HepG2 (cell line): ENCODE measurements around the gene B3GNT9. TPM values are rescaled to one million over a fixed set of nuclear protein-coding genes. Genes with fewer than 3 reads are reported as not detected.
A peak's percentile ranks its signal among the peaks of the same experiment; 100 is the strongest.

Experiments
- EEA1 ChIP-seq: sonication (generic); formaldehyde crosslinking; IDR thresholded peaks from 2 replicates; pipeline ENCODE4 v1.5.1; 2020; ENCODE audit warnings: mild to moderate bottlenecking, missing genetic modification reagents, borderline replicate concordance
- HMG20B ChIP-seq: conservative IDR thresholded peaks from 2 replicates; pipeline ENCODE4 v1.6.1; 2016; ENCODE audit warnings: missing genetic modification reagents, missing compliant biosample characterization
- HNRNPH1 ChIP-seq: fragments of 200-400 bp; formaldehyde crosslinking; optimal IDR thresholded peaks from 2 replicates; pipeline ENCODE3; 2017; ENCODE audit warnings: mild to moderate bottlenecking, low read depth, low read length
- KAT8 ChIP-seq: IDR thresholded peaks from 2 replicates; pipeline ENCODE4 v1.6.1; 2016; ENCODE audit warnings: missing genetic modification reagents, missing compliant biosample characterization
- KDM2A ChIP-seq: sonication (generic); formaldehyde crosslinking; IDR thresholded peaks from 2 replicates; pipeline ENCODE4 v1.4.0; 2020; ENCODE audit warnings: low read depth, missing genetic modification reagents, borderline replicate concordance
- MEF2D ChIP-seq: sonication (generic); formaldehyde crosslinking; IDR thresholded peaks from 2 replicates; pipeline ENCODE4 v1.5.1; 2020; ENCODE audit warnings: mild to moderate bottlenecking, missing genetic modification reagents
- MTA1 ChIP-seq: sonication (generic); formaldehyde crosslinking; IDR thresholded peaks from 2 replicates; pipeline ENCODE4 v1.4.0; 2020; ENCODE audit warnings: missing genetic modification reagents, mild to moderate bottlenecking, borderline replicate concordance
- SALL1 ChIP-seq: sonication (generic); formaldehyde crosslinking; IDR thresholded peaks from 2 replicates; pipeline ENCODE4 v1.8.0; 2022; ENCODE audit warnings: mild to moderate bottlenecking, missing genetic modification reagents
- ZNF205 ChIP-seq: IDR thresholded peaks from 2 replicates; pipeline ENCODE4 v1.6.1; 2018; ENCODE audit warnings: missing biosample characterization, missing genetic modification reagents
- ZNF282 ChIP-seq: fragments of 450-650 bp; IDR thresholded peaks from 2 replicates; pipeline ENCODE4 v1.6.1; 2018; ENCODE audit not compliant: partially characterized antibody
- ZNF431 ChIP-seq: sonication (generic); formaldehyde crosslinking; IDR thresholded peaks from 2 replicates; pipeline ENCODE4 v1.9.0; 2022; ENCODE audit warnings: missing genetic modification reagents, low read depth, mild to moderate bottlenecking, borderline replicate concordance
- ZNF562 ChIP-seq: sonication (generic); formaldehyde crosslinking; IDR thresholded peaks from 2 replicates; pipeline ENCODE4 v1.8.0; 2022; ENCODE audit warnings: missing genetic modification reagents, borderline replicate concordance
- polyA plus RNA-seq, 8 experiments: library from polyadenylated mRNA; depleted of rRNA in 3 of 8; stranded (reverse) in 7 of 8; unstranded in 1 of 8; fragments of >200 nt; fragmentation: Illumina TruSeq in 4 of 8; extraction: Trizol in 4 of 8; gene quantifications; 2 replicates each; pipeline versions ENCODE4 v1.2.1 to v1.2.3, GENCODE V29; 2011 to 2016; ENCODE audit warnings: low read depth in 4 of 8, missing spikeins in 1 of 8, mixed read lengths in 1 of 8; ENCODE audit not compliant: insufficient read depth in 1 of 8
- total RNA-seq, 5 experiments: library from RNA; depleted of rRNA; stranded (reverse); fragments of >200 nt; fragmentation: Illumina TruSeq; extraction: Trizol; gene quantifications; 2 replicates each; pipeline ENCODE4 v1.2.3, GENCODE V29; 2016; ENCODE audit warnings: low read depth in 1 of 5
- TF ChIP-seq, protein P1 (sequence below): sonication (generic); formaldehyde crosslinking; IDR thresholded peaks from 2 replicates; pipeline ENCODE4 v1.8.1; 2023; ENCODE audit warnings: mild to moderate bottlenecking, missing genetic modification reagents, borderline replicate concordance
- TF ChIP-seq, protein P2 (sequence below): sonication (generic); formaldehyde crosslinking; IDR thresholded peaks from 2 replicates; pipeline ENCODE4 v1.5.1; 2020; ENCODE audit warnings: missing genetic modification reagents, mild to moderate bottlenecking, borderline replicate concordance
- TF ChIP-seq, protein P3 (sequence below): sonication (generic); formaldehyde crosslinking; IDR thresholded peaks from 2 replicates; pipeline ENCODE4 v1.4.0; 2020; ENCODE audit warnings: missing genetic modification reagents
- TF ChIP-seq, protein P4 (sequence below): IDR thresholded peaks from 2 replicates; pipeline ENCODE4 v1.6.1; 2016
- TF ChIP-seq, protein P5 (sequence below): IDR thresholded peaks from 2 replicates; pipeline ENCODE4 v1.6.1; 2016; ENCODE audit warnings: missing compliant biosample characterization, missing genetic modification reagents, borderline replicate concordance
- TF ChIP-seq, protein P6 (sequence below): sonication (generic); formaldehyde crosslinking; IDR thresholded peaks from 2 replicates; pipeline ENCODE4 v1.4.0; 2020; ENCODE audit warnings: mild to moderate bottlenecking, missing genetic modification reagents, borderline replicate concordance

B3GNT9 gene
- total and polyA plus RNA-seq, 2 of the 13 experiments (the other 11 are each of a cell fraction or from before 2014, with no cell fraction given) = 1.5 to 3.1 TPM

DNA sequence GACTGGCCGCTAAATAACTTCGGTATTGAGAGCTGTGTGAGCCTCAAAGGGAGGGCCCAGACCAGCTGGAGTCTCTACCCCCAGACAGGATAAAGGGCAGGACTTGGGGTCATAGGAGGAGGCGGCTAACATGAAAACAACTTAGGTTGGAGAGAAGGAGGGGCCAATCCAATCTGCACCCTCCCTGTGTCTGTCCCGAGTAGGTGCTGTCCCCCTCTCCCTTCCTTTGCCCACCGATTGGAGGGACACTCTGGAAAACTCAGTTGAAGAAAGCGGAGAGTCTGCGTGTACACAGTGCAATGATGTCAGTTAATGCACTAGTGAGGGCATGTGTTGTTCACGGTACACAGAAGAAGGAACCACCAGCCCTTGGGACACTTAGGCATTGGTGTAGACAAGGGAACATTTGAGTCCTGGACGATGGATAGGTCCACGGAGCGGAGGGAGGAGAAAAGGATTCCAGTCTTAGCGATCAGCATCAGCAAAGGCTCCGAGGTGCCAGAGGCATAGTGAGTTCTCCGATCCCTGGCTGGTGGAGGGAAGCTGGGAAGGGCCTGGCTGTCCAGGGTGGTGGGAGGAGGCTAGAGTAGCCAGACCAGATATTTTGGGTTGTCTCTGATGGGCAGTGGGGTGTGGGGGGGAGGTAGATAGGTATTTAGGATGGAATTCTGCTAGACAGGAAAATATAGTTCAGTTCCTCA lies 20.3 kb upstream of the B3GNT9 start (continued):
- TF ChIP-seq EEA1 (CRISPR knock-in tag) (no peak), MTA1 (no peak; the same call in 1 of the 2 replicates), KAT8 (CRISPR knock-in tag) (no peak), HNRNPH1 (no peak), ZNF562 (CRISPR knock-in tag) (no peak), ZNF205 (peak; percentile 35; the same call in 1 of the 2 replicates), ZNF431 (CRISPR knock-in tag) (0 out of 2 replicates have a peak, but pooled peaks have one; percentile 39), KDM2A (CRISPR knock-in tag) (no peak), MEF2D (CRISPR knock-in tag) (0 out of 2 replicates have a peak, but pooled peaks have one; percentile 41), SALL1 (peak; percentile 52), HMG20B (CRISPR knock-in tag) (no peak), ZNF282 (no peak)
- TF ChIP-seq, protein P1, sequence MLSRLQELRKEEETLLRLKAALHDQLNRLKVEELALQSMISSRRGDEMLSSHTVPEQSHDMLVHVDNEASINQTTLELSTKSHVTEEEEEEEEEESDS (CRISPR knock-in tag) = no peak
- TF ChIP-seq, protein P2, sequence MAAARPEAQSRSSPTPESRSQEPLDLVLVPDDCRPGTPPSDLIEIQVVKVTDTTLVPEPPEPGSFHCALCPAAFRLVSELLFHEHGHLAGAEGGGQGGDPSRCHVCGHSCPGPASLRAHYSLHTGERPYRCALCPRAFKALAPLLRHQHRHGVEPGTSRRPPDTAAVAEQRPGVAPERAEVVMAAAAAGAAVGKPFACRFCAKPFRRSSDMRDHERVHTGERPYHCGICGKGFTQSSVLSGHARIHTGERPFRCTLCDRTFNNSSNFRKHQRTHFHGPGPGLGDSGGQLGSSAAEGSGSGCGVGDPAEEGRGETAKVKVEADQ = 0 out of 2 replicates have a peak, but pooled peaks have one; percentile 10
- TF ChIP-seq, protein P3, sequence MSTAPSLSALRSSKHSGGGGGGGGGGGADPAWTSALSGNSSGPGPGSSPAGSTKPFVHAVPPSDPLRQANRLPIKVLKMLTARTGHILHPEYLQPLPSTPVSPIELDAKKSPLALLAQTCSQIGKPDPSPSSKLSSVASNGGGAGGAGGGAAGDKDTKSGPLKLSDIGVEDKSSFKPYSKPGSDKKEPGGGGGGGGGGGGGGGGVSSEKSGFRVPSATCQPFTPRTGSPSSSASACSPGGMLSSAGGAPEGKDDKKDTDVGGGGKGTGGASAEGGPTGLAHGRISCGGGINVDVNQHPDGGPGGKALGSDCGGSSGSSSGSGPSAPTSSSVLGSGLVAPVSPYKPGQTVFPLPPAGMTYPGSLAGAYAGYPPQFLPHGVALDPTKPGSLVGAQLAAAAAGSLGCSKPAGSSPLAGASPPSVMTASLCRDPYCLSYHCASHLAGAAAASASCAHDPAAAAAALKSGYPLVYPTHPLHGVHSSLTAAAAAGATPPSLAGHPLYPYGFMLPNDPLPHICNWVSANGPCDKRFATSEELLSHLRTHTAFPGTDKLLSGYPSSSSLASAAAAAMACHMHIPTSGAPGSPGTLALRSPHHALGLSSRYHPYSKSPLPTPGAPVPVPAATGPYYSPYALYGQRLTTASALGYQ = no peak
- TF ChIP-seq, protein P4, sequence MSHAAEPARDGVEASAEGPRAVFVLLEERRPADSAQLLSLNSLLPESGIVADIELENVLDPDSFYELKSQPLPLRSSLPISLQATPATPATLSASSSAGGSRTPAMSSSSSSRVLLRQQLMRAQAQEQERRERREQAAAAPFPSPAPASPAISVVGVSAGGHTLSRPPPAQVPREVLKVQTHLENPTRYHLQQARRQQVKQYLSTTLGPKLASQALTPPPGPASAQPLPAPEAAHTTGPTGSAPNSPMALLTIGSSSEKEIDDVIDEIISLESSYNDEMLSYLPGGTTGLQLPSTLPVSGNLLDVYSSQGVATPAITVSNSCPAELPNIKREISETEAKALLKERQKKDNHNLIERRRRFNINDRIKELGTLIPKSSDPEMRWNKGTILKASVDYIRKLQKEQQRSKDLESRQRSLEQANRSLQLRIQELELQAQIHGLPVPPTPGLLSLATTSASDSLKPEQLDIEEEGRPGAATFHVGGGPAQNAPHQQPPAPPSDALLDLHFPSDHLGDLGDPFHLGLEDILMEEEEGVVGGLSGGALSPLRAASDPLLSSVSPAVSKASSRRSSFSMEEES (CRISPR knock-in tag) = no peak
- TF ChIP-seq, protein P5, sequence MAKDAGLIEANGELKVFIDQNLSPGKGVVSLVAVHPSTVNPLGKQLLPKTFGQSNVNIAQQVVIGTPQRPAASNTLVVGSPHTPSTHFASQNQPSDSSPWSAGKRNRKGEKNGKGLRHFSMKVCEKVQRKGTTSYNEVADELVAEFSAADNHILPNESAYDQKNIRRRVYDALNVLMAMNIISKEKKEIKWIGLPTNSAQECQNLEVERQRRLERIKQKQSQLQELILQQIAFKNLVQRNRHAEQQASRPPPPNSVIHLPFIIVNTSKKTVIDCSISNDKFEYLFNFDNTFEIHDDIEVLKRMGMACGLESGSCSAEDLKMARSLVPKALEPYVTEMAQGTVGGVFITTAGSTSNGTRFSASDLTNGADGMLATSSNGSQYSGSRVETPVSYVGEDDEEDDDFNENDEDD (CRISPR knock-in tag) = no peak
- TF ChIP-seq, protein P6, sequence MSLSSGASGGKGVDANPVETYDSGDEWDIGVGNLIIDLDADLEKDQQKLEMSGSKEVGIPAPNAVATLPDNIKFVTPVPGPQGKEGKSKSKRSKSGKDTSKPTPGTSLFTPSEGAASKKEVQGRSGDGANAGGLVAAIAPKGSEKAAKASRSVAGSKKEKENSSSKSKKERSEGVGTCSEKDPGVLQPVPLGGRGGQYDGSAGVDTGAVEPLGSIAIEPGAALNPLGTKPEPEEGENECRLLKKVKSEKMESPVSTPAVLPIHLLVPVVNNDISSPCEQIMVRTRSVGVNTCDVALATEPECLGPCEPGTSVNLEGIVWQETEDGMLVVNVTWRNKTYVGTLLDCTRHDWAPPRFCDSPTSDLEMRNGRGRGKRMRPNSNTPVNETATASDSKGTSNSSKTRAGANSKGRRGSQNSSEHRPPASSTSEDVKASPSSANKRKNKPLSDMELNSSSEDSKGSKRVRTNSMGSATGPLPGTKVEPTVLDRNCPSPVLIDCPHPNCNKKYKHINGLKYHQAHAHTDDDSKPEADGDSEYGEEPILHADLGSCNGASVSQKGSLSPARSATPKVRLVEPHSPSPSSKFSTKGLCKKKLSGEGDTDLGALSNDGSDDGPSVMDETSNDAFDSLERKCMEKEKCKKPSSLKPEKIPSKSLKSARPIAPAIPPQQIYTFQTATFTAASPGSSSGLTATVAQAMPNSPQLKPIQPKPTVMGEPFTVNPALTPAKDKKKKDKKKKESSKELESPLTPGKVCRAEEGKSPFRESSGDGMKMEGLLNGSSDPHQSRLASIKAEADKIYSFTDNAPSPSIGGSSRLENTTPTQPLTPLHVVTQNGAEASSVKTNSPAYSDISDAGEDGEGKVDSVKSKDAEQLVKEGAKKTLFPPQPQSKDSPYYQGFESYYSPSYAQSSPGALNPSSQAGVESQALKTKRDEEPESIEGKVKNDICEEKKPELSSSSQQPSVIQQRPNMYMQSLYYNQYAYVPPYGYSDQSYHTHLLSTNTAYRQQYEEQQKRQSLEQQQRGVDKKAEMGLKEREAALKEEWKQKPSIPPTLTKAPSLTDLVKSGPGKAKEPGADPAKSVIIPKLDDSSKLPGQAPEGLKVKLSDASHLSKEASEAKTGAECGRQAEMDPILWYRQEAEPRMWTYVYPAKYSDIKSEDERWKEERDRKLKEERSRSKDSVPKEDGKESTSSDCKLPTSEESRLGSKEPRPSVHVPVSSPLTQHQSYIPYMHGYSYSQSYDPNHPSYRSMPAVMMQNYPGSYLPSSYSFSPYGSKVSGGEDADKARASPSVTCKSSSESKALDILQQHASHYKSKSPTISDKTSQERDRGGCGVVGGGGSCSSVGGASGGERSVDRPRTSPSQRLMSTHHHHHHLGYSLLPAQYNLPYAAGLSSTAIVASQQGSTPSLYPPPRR = peak; percentile 69
